NT2/D1 (cell line): ENCODE measurements around the gene PCGF5.
A peak's percentile ranks its signal among the peaks of the same experiment; 100 is the strongest.

ENCODE experiments used
- DNase-seq: peaks from one replicate; pipeline ENCODE4 v3.0.0-alpha.2; 2011; ENCODE audit warnings: low read depth, low spot score
- H3K27me3 ChIP-seq: 2 replicates; pipeline ENCODE4 v1.6.0; 2011; ENCODE audit warnings: mild to moderate bottlenecking; ENCODE audit not compliant: insufficient read length, insufficient read depth
- H3K36me3 ChIP-seq: 2 replicates; pipeline ENCODE4 v1.6.1; 2011; ENCODE audit warnings: mild to moderate bottlenecking, low read length, mixed read lengths; ENCODE audit not compliant: insufficient read depth, insufficient read length
- H3K4me1 ChIP-seq: 2 replicates; pipeline ENCODE4 v1.5.1; 2011; ENCODE audit not compliant: insufficient read depth, insufficient read length
- H3K4me3 ChIP-seq: 2 replicates; pipeline ENCODE4 v1.5.1; 2011; ENCODE audit warnings: low read depth; ENCODE audit not compliant: insufficient read length
- H3K9ac ChIP-seq: 2 replicates; pipeline ENCODE4 v1.6.0; 2011; ENCODE audit warnings: low read depth; ENCODE audit not compliant: insufficient read length
- H3K9me3 ChIP-seq: 2 replicates; pipeline ENCODE4 v1.5.1; 2011; ENCODE audit warnings: mild to moderate bottlenecking, low read length; ENCODE audit not compliant: insufficient read depth
- SUZ12 ChIP-seq: IDR thresholded peaks from 2 replicates; pipeline ENCODE4 v1.6.1; 2011; ENCODE audit not compliant: insufficient read length, insufficient read depth; ENCODE audit errors: extremely low read depth
- YY1 ChIP-seq: IDR thresholded peaks from 2 replicates; pipeline ENCODE4 v1.6.1; 2011; ENCODE audit not compliant: insufficient read length, insufficient read depth
- ZNF274 ChIP-seq: IDR thresholded peaks from 2 replicates; pipeline ENCODE4 v1.6.1; 2011; ENCODE audit warnings: mild to moderate bottlenecking, low read depth, low read length

The PCGF5 gene

GRCh38 chr10:91287912-91288311, 67.4 kb downstream of the PCGF5 start:
- Histone ChIP-seq H3K27me3 (no peaks in the 10 kb centered on the region), H3K36me3 (no peaks in the 10 kb centered on the region), H3K4me1 (peaks cover 5% of the 10 kb centered on the region), H3K4me3 (no peak overlapping the region), H3K9me3 (no peaks in the 10 kb centered on the region), H3K9ac (no peak overlapping the region)
- DNase-seq: no peak
- no peak for TF ChIP-seq YY1
- TF ChIP-seq ZNF274: no peak
- TF ChIP-seq SUZ12: no peak

- Histone ChIP-seq H3K9me3 (no peaks in the 10 kb centered on the region), H3K4me3 (no peak overlapping the region), H3K27me3 (no peaks in the 10 kb centered on the region), H3K9ac (no peak overlapping the region), H3K36me3 (no peaks in the 10 kb centered on the region), H3K4me1 (peaks cover 5% of the 10 kb centered on the region)
- TF ChIP-seq ZNF274: no peak
- TF ChIP-seq YY1: no peak
- no peak for TF ChIP-seq SUZ12
- no peak for DNase-seq
These were observed 68.8 kb downstream of the PCGF5 start for GRCh38 chr10:91289305-91289704.

GRCh38 chr10:91290607-91291006, 70.1 kb downstream of the PCGF5 start:
- H3K27me3 ChIP-seq: no peaks in the 10 kb centered on the region
- H3K9me3 ChIP-seq: no peaks in the 10 kb centered on the region
- no peak overlapping the region for H3K9ac ChIP-seq
- H3K4me3 ChIP-seq: no peak overlapping the region
- no peaks in the 10 kb centered on the region for H3K4me1 ChIP-seq
- no peaks in the 10 kb centered on the region for H3K36me3 ChIP-seq
- DNase-seq: no peak
- no peak for TF ChIP-seq YY1
- TF ChIP-seq ZNF274: no peak
- no peak for TF ChIP-seq SUZ12

GRCh38 chr10:91294134-91294906, 73.9 kb downstream of the PCGF5 start:
- Histone ChIP-seq H3K36me3 (no peaks in the 10 kb centered on the region), H3K9me3 (no peaks in the 10 kb centered on the region), H3K4me3 (no peak overlapping the region), H3K4me1 (no peaks in the 10 kb centered on the region), H3K9ac (no peak overlapping the region), H3K27me3 (no peaks in the 10 kb centered on the region)
- DNase-seq: no peak
- TF ChIP-seq YY1 (no peak), SUZ12 (no peak), ZNF274 (no peak)

GRCh38 chr10:91295346-91295745, 74.9 kb downstream of the PCGF5 start:
- no peak for DNase-seq
- Histone ChIP-seq H3K4me1 (no peaks in the 10 kb centered on the region), H3K4me3 (no peak overlapping the region), H3K27me3 (no peaks in the 10 kb centered on the region), H3K9me3 (no peaks in the 10 kb centered on the region), H3K9ac (no peak overlapping the region), H3K36me3 (no peaks in the 10 kb centered on the region)
- TF ChIP-seq YY1 (no peak), SUZ12 (no peak), ZNF274 (no peak)

- H3K36me3 ChIP-seq: no peaks in the 10 kb centered on the region
- peak; percentile 33 for DNase-seq
- H3K4me3 ChIP-seq: no peak overlapping the region
- no peaks in the 10 kb centered on the region for H3K4me1 ChIP-seq
- no peak overlapping the region for H3K9ac ChIP-seq
- no peaks in the 10 kb centered on the region for H3K27me3 ChIP-seq
- TF ChIP-seq ZNF274 (no peak), SUZ12 (no peak), YY1 (no peak)
- no peaks in the 10 kb centered on the region for H3K9me3 ChIP-seq
These were observed 76.0 kb downstream of the PCGF5 start for GRCh38 chr10:91296471-91296870.

GRCh38 chr10:91298224-91298871, 77.9 kb downstream of the PCGF5 start:
- H3K9ac ChIP-seq: peak overlapping the region; percentile 66

More at GRCh38 chr10:91298224-91298871, 77.9 kb downstream of the PCGF5 start:
- DNase-seq: peak; percentile 82
- H3K4me1 ChIP-seq: no peaks in the 10 kb centered on the region
- no peaks in the 10 kb centered on the region for H3K9me3 ChIP-seq
- H3K36me3 ChIP-seq: no peaks in the 10 kb centered on the region
- no peaks in the 10 kb centered on the region for H3K27me3 ChIP-seq
- peak overlapping the region; percentile 34 for H3K4me3 ChIP-seq
- TF ChIP-seq SUZ12 (no peak), YY1 (no peak), ZNF274 (no peak)
